HG02678 (cell line): ENCODE measurements around the gene ZKSCAN1.
A peak's percentile ranks its signal among the peaks of the same experiment; 100 is the strongest.

ENCODE experiments used
- ATAC-seq: cut with Tn5 transposase; IDR thresholded peaks from one replicate; pipeline ENCODE4 v1.9.1; 2021; ENCODE audit warnings: mild to moderate bottlenecking, moderate library complexity; ENCODE audit not compliant: unreplicated experiment

The ZKSCAN1 gene

DNA sequence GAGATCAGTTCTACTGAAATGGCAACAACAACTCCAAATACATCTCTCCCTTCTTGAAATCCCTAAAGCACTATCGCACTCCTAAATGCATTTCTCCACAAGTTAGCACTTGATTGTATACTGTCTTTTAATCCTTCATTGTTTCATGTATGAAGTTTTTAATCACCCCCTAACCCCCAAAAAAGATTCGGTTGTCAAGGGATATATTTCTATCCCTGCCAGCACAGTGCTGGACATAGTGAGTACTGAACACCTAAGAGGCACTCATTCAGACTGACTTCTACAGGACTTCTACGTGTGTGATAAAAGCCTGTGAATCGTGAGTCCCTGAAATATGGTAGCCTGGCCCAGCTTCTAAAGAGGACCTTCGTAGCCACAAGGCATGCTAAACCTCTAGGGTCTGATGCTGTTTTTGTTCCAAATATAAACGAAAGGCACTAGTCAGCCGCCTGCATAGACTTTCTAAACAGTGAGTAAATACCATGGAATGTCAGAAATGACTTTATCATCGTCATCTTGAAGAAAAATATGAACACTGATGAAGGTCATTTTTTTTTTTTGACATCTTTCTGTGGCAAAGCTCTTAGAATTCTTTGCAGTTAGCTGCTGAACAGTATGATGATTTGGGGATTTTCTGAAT is 19.6 kb downstream of the ZKSCAN1 start:
- no peak for ATAC-seq

DNA sequence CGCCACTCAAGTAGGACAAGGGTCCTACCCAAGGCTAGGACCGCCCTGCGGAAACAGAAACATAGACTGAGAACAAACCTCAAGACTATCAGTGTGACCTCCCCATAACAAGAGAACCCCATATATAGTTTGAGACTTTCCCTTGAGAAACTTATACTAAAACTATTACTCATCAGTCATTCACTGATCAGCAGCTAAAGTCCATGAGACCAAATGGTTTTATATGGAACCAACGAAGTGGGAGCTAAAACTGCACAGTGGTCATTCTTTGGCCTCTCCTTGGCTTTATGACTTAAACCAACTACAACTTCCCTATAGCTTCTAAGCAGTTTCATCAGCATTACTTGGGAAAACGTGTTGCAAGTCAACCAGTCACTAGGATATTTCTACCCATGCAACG is 20.5 kb downstream of the ZKSCAN1 start:
- ATAC-seq, result no peak

DNA sequence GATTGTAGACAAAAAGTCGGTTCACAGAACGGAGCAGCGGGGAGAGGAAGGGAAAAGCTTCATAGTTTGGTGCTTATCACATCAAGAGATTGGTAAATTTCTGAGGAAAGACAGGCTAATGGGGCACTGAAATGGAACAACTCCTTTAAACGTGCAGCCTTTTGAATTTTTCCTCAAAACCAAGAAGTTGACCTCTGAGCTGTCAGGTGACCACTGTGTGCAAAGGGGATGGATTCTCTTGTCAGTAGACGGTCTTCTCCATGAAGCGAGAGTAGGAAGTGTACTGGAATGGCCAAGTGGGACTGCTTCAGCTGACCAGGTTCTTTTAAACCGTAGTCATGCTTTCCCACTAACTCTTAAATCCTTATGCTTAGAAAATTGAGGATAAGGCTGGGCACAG is 22.9 kb downstream of the ZKSCAN1 start:
- ATAC-seq, result no peak

DNA sequence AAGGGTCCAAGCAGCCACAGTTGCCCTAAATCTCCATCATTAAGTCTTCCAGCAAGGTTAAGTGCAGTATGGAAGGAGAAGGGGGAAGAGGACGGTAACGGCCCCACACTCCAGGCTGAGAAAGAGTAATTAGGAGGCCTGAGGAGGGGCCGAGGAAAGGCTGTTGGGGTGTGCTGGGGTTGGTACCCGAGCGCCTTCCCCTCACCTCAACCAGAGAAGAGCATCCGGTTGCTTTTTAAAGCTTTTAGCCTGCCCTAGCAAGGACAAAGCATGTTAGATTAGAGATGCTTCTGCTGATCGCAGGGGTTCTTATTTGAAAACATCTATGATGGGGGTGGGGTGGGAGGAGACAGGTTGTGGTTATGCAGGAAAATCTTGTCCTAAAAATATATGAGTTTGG is 25.2 kb downstream of the ZKSCAN1 start:
- ATAC-seq, result no peak

DNA sequence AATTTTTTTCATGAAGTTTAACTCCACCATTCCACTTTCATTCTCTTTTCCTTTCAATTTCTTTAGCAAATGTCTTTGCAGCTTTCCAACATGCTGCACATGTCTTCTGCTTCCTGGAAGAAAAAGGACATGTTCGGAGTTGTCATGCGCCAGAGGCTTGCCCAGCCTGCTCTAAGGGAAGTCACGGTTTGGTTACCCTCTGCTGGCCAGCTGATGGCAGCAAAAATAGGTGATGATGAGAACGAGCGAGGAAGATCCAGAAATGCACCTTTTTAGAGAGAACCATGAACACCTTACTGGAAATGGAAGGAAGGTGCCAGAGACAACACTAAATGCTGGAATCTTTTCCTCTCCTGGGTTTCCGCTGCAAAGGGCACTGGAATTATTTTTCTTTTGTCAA is 29.3 kb downstream of the ZKSCAN1 start:
- ATAC-seq, result no peak

DNA sequence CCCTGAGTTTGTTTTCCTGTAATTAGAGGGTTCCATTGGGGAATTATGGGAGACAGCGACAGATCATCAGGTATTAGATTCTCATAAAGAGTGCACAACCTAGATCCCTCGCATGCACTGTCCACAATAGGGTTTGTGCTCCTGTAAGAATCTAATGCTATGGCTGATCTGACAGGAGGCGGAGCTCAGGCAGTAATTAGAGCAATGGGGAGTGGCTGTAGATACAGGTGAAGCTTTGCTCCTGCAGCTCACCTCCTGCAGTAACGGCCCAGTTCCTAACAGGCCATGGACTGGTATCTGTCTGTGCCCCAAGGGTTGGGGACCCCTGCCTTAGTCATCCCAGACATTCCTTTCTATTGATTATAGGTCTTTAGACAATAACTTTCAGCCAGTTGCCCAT is 33.3 kb downstream of the ZKSCAN1 start:
- no peak for ATAC-seq

DNA sequence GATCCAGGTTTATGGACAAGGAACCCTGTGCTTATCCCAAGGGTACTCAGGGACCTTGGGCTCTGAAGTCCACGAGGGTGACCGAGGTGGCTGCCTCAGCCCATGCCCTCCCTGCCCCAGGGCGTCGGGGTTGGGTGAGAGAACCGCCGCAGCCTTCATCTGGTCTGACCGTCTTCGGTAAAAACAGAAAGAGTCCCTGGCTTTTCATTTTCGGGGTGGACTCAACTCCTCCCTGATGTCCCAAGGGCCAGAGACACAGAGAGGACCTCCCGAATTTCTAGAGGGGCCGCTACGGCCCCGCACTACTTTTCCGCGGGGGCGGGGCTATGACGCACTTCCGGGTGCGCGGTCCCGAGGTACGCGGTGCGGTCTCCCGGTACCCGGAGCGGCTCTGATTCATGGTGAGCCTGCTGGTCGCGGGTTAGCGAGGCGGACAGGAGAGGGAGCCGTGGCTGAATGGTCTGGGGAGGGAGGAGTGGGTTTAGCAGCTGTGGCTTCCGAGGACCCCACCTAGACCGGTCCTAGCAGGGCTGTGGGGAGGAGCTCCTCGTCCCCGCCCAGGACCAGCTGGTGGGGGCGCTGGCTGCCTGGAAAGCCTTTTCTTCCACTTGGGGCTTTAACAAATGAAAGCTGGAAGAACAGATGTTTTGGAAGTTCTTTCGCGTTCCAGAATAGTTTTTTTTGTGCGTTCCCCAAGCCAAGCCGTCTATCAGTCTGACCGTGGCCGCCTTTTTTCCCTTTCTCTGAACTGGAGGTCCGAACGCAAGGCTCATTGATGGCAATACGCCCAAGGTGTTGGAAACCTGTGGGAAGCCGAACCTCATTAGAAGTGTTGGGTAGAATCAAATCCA is 34.3 kb downstream of the ZKSCAN1 start, which contains the start of gene ZSCAN21:
TSS of gene ZSCAN21 (plus strand) at position 334 of the 851 bp plus-strand sequence. CDS start 7,233 bp downstream, outside the sequence.
- ATAC-seq, result peak; percentile 92

DNA sequence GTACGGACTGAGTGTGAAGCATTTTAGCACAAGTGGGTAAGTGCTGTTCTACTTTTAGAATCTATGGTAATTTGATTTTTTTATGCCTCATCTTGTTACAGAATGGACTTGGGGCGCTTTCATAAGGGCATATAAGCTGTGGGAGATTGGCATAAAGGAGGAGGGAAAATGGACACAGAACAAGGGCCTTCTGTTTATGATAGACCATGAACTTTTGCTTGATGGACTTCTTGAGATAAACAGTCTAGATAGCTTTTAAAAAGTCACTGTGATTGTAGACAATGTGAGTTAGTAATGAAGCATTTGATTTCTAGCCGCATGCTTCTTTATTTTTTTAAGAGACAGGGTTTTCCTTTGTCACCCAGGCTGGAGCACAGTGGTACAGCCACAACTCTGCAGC is 36.2 kb downstream of the ZKSCAN1 start:
- no peak for ATAC-seq

DNA sequence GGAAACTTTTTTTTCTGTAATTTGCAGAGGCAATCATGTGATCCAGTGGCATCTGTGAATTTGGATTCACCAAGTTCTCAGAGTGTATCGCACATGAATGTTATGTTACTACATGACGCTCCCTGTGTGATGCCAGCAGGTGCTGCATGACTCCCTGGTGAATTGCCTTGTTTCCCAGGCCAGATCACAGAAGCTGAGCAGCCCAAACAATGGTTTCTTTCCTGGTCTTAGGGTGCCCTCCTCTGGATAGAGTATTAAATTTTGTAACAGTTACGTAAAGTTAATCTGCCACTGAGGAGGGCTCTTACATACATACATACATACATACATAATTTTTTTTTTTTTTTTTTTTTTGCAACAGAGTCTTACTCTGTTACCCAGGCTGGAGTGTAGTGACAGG is 37.8 kb downstream of the ZKSCAN1 start:
- ATAC-seq, result no peak

DNA sequence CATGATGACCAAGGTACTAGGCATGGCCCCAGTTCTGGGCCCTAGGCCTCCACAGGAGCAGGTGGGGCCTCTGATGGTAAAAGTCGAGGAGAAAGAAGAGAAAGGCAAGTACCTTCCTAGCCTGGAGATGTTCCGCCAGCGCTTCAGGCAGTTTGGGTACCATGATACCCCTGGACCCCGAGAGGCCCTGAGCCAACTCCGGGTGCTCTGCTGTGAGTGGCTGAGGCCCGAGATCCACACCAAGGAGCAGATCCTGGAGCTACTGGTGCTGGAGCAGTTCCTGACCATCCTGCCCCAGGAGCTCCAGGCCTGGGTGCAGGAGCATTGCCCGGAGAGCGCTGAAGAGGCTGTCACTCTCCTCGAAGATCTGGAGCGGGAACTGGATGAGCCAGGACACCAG is 41.6 kb downstream of the ZKSCAN1 start:
- ATAC-seq, result no peak

DNA sequence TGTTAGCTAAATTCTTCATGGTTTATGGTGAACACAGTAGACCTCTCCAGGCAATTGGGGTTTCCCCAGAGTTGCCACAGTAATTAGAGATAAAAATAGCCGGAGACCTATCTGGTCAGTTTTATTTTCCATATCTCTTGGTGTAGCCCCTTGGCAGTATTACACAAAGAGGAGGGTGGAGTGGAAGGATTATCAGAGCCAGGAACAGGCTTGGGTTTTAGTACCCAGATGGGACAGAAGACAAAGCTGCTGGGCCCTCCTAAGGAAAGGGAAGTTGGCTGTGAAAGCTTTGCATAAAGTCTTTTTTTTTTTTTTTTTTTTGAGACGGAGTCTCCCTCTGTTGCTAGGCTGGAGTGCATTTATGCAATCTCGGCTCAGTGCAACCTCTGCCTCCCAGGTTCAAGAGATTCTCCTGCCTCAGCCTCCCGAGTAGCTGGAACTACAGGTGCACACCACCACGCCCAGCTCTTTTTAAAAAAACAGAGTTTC is 43.9 kb downstream of the ZKSCAN1 start:
- ATAC-seq, result no peak

DNA sequence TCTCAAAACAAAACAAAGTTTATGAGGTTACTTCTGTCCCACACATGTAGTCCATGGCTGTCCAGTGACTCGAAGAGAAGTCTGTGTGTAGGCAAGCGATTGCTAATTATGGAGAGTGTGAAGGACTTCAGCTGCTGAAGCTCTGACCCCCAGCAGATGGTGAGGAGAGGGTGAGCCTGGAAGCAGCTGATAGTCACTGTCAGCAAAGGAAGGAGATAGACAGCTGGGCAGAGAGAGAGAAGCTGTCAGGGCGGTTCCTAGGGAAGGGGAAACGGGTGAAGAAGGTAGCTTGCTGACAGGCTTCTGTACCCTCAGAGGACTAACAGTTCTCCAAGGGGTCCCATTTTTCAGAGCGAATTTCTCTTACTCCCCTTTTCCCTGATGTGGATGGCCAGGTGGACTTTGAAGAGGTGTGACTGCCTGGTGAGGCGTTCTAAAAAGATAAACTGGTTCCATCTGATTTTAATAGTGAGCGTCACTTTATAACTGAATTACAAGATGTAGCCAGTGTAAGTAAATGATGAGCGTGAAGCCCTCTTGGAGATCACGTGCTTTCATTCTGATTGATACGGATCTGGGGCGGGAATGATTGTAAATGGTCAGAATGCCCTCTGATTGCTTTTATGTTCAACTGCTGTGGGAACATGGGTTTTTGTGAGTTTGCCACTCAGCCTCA is 46.3 kb downstream of the ZKSCAN1 start:
- ATAC-seq, result no peak

DNA sequence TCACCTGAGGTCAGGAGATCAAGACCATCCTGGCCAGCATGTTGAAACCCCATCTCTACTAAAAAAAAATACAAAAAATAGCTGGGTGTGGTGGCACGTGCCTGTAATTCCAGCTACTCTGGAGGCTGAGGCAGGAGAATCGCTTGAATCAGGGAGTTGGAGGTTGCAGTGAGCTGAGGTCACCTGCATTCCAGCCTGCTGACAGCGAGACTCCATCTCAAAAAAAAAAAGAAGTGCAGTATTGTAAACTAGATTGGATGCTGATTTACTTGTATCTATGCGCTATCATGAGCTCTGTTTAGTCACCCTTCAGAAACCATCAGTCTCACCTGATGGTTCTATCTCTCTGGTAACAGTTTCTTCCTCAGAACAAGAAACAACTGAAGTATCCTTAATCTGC is 48.0 kb downstream of the ZKSCAN1 start:
- ATAC-seq, result no peak

DNA sequence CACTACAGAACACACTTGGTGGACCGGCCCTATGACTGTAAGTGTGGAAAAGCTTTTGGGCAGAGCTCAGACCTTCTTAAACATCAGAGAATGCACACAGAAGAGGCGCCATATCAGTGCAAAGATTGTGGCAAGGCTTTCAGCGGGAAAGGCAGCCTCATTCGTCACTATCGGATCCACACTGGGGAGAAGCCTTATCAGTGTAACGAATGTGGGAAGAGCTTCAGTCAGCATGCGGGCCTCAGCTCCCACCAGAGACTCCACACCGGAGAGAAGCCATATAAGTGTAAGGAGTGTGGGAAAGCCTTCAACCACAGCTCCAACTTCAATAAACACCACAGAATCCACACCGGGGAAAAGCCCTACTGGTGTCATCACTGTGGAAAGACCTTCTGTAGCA is 48.8 kb downstream of the ZKSCAN1 start:
- no peak for ATAC-seq

DNA sequence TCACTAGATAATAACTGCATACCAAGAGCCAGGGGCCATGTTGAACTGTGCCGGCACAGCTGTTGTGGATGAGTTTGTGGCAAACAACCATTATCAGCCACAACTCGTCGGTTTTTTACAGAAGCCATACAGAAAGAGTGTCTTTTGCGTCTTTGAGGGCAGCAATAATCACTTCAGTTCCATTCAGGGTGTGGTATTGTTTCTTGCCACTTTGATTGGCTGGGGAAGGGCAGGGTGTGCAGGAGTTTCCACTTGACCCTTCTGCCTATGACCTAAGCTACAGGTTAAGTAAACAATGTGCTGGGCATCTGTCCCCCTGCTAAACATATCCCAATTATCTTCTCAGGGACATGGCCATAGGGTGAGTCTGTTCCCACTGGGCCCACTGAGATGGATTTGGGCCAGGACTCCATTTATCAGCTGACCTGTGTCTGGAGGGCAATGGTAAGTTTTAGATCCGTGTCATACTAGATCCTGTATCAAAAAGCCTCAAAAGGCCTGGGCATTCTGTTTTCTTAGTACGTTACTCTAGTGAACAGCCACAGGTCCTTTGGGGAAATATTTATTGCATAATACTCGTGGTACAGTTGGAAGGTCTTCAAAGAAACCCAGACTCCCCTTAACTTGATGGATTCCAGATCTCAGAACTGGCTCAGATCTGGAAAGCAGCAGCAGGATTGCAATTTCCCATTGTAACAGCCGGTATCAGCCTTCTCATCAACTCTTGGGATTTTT is 50.2 kb downstream of the ZKSCAN1 start:
- ATAC-seq, result no peak

DNA sequence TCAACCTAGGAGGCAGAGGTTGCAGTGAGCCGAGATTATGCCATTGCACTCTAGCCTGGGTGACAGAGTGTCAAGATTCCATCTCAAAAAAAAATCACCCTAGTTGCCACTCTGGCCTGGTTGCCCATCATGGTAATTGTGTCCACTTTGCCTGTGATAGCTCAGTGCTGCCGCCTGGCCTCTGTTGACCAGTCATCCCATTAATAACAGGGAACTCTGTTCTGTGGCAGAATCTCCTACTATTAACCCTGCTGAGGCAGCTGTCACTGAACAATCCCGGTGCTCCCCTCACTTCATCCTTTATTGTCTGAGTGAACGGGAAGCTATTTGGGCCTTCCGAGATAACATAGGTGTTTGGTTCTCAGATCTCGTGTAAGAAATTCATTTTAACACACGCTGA is 51.6 kb downstream of the ZKSCAN1 start:
- no peak for ATAC-seq

DNA sequence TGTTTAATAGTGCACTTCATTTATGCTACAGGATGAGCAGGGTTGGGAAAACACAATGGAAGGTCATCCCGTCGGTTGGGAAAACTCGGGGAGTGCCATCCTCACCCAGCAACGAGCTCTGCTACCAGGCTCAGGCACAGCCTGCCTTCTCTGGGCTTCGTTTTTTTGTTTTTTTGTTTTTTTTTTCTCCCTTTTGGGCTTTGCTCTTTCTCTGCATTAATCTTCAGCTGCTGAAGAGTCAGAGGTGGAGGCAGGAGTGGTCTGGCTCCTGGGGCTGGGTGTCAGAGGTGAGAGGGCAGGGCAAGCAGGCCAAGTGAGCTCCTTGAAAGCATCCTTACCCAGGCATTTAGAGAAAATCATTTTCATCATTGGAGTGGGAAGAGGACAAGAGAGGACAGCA is 54.6 kb downstream of the ZKSCAN1 start:
- no peak for ATAC-seq

DNA sequence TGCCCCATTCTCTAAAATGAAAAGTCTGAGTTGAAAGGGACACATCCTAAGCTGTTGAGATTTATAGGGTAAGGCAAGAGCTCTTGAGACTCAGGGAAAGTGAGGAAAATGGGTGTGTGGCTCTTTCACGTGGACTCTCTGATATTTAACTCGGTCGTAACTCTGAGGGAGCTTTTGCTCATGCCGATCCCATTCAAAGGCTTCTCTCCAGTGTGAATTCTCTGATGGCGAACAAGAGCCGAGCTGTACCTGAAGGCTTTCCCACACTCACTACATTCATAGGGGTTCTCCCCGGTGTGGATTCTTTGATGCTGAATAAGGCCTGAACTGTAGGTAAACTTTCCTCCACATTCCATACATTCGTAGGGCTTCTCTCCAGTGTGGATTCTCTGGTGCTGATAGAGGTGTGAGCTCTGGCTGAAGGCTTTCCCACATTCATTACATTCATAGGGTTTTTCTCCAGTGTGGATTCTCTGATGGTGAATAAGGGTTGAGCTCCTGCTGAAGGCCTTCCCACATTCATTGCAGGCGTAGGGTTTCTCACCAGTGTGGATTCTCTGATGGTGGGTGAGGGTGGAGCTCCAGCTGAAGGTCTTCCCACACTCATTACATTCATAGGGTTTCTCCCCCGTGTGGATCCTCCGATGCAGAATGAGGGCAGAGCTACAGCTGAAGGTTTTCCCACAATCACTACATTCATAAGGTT is 55.8 kb downstream of the ZKSCAN1 start:
- no peak for ATAC-seq

DNA sequence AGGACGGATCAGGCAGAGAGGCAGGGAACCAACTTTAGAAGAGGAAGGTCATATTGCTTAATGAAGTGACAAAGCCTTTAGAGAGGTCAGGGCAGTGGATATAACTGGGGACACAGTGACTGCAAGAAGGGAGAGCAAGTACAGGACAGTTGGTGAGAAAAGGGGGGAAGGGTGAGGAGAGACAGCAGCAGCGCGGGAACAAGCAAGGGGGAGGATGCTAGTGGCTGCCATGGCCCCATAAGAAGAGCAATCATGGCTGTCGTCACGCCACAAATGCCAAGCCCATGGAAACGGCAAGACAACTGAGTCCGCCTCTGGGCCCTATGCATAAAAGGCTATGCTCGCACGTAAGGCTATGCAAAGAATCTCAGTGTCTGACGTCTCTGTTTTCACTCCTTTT is 57.1 kb downstream of the ZKSCAN1 start:
- ATAC-seq, result no peak

DNA sequence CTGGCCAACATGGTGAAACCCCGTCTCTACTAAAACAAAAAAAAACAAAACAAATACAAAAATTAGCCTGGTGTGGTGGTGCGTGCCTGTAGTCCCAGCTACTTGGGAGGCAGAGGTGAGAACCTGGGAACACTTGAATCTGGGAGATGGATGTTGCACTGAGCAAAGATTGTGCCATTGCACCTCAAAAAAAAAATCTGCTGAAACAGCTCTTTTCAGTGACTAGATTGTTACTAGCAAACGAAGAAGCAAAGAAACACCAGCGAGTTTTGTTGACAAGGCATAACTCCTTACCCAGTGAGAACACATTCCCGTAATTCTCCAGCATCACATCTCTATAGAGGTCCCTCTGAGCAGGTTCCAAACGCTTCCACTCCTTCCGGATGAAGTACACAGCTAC is 59.4 kb downstream of the ZKSCAN1 start:
- ATAC-seq, result no peak
